Measurements from ENCODE around the gene UMODL1.

The UMODL1 gene

DNA sequence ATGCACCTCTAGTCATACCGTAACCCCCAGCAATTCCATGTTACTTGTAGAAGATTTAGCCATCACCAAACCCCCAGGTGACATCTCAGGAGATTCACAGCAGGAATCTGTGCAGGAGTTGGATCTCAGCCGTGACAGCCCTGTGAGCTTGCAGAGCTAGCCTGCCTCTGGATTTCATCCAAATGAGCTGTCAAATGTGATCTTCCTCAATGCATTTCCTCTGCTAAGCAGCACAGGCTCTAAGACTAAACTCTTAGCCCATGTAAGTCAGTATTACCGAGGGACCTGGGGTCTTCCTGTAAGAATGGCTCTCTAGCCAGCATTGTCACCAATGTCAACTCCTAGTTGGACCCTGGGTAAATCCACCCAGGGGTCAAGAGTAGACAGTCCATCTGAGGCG lies 41.7 kb downstream of the UMODL1 start:
- no peak for DNase-seq (ENCODE audit: low read depth in 1 of 2, low spot score in 1 of 2)
- Histone ChIP-seq H3K27ac (replicated peaks) (no peak overlapping the region), H3K27me3 (ENCODE audit: insufficient read depth, poor library complexity, severe bottlenecking) (no peaks in the 10 kb centered on the region), H3K4me3 (replicated peaks; ENCODE audit: insufficient read depth, low read length) (no peak overlapping the region)
- TF ChIP-seq POLR2AphosphoS5 (IDR thresholded peaks at IDR 0.05; ENCODE audit: low read depth) = no peak
- TF ChIP-seq, protein P1, sequence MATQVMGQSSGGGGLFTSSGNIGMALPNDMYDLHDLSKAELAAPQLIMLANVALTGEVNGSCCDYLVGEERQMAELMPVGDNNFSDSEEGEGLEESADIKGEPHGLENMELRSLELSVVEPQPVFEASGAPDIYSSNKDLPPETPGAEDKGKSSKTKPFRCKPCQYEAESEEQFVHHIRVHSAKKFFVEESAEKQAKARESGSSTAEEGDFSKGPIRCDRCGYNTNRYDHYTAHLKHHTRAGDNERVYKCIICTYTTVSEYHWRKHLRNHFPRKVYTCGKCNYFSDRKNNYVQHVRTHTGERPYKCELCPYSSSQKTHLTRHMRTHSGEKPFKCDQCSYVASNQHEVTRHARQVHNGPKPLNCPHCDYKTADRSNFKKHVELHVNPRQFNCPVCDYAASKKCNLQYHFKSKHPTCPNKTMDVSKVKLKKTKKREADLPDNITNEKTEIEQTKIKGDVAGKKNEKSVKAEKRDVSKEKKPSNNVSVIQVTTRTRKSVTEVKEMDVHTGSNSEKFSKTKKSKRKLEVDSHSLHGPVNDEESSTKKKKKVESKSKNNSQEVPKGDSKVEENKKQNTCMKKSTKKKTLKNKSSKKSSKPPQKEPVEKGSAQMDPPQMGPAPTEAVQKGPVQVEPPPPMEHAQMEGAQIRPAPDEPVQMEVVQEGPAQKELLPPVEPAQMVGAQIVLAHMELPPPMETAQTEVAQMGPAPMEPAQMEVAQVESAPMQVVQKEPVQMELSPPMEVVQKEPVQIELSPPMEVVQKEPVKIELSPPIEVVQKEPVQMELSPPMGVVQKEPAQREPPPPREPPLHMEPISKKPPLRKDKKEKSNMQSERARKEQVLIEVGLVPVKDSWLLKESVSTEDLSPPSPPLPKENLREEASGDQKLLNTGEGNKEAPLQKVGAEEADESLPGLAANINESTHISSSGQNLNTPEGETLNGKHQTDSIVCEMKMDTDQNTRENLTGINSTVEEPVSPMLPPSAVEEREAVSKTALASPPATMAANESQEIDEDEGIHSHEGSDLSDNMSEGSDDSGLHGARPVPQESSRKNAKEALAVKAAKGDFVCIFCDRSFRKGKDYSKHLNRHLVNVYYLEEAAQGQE (IDR thresholded peaks at IDR 0.05; ENCODE audit: insufficient replicate concordance, low read depth) = no peak
- no peak for TF ChIP-seq SPI1 (IDR thresholded peaks at IDR 0.05; ENCODE audit: borderline replicate concordance, low read depth)
- TF ChIP-seq, protein P2, sequence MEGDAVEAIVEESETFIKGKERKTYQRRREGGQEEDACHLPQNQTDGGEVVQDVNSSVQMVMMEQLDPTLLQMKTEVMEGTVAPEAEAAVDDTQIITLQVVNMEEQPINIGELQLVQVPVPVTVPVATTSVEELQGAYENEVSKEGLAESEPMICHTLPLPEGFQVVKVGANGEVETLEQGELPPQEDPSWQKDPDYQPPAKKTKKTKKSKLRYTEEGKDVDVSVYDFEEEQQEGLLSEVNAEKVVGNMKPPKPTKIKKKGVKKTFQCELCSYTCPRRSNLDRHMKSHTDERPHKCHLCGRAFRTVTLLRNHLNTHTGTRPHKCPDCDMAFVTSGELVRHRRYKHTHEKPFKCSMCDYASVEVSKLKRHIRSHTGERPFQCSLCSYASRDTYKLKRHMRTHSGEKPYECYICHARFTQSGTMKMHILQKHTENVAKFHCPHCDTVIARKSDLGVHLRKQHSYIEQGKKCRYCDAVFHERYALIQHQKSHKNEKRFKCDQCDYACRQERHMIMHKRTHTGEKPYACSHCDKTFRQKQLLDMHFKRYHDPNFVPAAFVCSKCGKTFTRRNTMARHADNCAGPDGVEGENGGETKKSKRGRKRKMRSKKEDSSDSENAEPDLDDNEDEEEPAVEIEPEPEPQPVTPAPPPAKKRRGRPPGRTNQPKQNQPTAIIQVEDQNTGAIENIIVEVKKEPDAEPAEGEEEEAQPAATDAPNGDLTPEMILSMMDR (IDR thresholded peaks at IDR 0.05; ENCODE audit: insufficient read depth, low read length) = no peak
- TF ChIP-seq GABPA (IDR thresholded peaks at IDR 0.05; ENCODE audit: low read depth) = no peak

DNA sequence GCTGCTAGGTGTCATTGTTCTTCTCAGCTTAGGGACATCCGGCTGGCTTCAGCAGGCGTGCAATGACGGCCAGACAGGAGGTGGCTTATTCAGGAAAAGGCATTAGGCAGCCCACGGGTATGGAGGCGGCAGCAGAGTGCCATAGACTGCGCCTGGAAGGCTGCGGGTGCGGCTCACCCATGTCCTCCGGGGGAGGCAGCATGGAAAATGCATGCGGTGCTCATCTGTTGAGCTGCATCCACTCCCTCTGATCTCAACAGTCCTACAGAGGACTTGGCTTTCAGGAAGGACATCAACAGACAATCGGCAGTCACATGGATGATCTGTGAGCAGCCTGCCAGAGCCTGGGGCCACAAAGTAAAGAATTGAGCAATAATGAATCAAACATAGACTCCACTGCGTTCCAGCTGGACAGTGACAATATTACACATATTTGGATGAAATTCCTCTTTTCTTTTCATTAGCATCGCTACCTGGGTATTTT lies 42.9 kb downstream of the UMODL1 start:
- no peak overlapping the region for H3K4me3 ChIP-seq (replicated peaks; ENCODE audit: insufficient read depth, low read length)
- no peaks in the 10 kb centered on the region for H3K27me3 ChIP-seq (ENCODE audit: insufficient read depth, poor library complexity, severe bottlenecking)
- H3K27ac ChIP-seq (replicated peaks) = no peak overlapping the region
- peak; percentile 55 to 59 for DNase-seq (ENCODE audit: low read depth in 1 of 2, low spot score in 1 of 2)
- TF ChIP-seq, protein P2 (IDR thresholded peaks at IDR 0.05; ENCODE audit: insufficient read depth, low read length) = peak; percentile 17
- TF ChIP-seq POLR2AphosphoS5 (IDR thresholded peaks at IDR 0.05; ENCODE audit: low read depth) = peak; percentile 47; the same call in 1 of the 2 replicates
- no peak for TF ChIP-seq SPI1 (IDR thresholded peaks at IDR 0.05; ENCODE audit: borderline replicate concordance, low read depth)

DNA sequence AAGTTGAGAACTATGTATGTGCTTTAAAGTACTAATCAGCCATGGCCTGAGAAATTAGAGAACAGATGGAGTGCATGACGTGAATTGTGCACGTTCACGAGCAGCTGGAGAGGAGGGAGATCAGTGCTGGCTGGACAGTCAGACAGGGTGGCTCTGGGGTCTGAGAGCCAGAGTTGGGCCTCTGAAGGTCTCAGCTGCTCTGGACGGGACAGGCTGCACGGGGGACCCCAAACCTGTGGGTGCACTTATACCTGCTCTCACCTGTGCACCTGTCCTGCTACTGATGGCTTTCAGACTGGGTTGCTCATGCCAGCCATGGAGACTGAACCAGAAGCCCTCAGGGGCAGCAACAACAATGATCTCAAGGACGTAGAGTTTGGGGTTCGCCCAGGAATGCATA lies 43.5 kb downstream of the UMODL1 start:
- no peak for DNase-seq (ENCODE audit: low read depth in 1 of 2, low spot score in 1 of 2)
- TF ChIP-seq GABPA (IDR thresholded peaks at IDR 0.05; ENCODE audit: low read depth) = no peak
- TF ChIP-seq, protein P2 (IDR thresholded peaks at IDR 0.05; ENCODE audit: insufficient read depth, low read length) = no peak
- TF ChIP-seq, protein P1 (IDR thresholded peaks at IDR 0.05; ENCODE audit: insufficient replicate concordance, low read depth) = no peak
- no peak for TF ChIP-seq SPI1 (IDR thresholded peaks at IDR 0.05; ENCODE audit: borderline replicate concordance, low read depth)
- no peak for TF ChIP-seq POLR2AphosphoS5 (IDR thresholded peaks at IDR 0.05; ENCODE audit: low read depth)

DNA sequence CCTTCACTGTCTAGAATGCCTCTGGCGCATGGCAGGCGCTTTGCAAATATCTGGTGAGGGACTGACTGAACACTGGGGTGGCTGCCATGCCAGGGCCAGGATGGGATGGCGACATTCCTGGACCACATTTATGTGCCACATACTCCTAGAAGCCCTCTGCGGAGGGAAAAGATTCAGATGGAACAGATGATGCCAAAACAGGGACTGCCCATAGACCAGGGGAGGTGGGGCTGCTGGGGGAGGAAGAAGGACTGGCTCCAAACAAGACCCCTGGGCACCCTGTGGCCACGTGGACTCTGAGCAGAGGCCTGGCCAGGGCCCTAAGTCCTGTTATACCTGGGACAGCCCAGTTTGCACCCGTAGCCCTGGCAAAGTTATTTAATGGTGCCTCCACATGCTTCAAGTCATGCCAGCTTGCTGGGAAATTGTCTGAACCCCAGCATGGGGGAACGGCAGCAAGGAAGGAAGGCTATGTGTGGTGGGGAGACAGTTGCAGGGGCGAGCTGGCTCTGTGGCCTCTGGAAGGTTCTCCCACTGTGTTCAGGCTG lies 44.1 kb downstream of the UMODL1 start:
- no peak for DNase-seq (ENCODE audit: low read depth in 1 of 2, low spot score in 1 of 2)
- TF ChIP-seq, protein P1 (IDR thresholded peaks at IDR 0.05; ENCODE audit: insufficient replicate concordance, low read depth) = no peak
- TF ChIP-seq POLR2AphosphoS5 (IDR thresholded peaks at IDR 0.05; ENCODE audit: low read depth) = no peak
- TF ChIP-seq SPI1 (IDR thresholded peaks at IDR 0.05; ENCODE audit: borderline replicate concordance, low read depth) = no peak
- no peak for TF ChIP-seq GABPA (IDR thresholded peaks at IDR 0.05; ENCODE audit: low read depth)
- TF ChIP-seq, protein P2 (IDR thresholded peaks at IDR 0.05; ENCODE audit: insufficient read depth, low read length) = no peak
- H3K27me3 ChIP-seq (ENCODE audit: insufficient read depth, poor library complexity, severe bottlenecking) = no peaks in the 10 kb centered on the region
- no peak overlapping the region for H3K27ac ChIP-seq (replicated peaks)
- no peak overlapping the region for H3K4me3 ChIP-seq (replicated peaks; ENCODE audit: insufficient read depth, low read length)

More for the DNA sequence above, 43.5 kb downstream of the UMODL1 start:
- no peak overlapping the region for H3K4me3 ChIP-seq (replicated peaks; ENCODE audit: insufficient read depth, low read length)
- no peak overlapping the region for H3K27ac ChIP-seq (replicated peaks)
- no peaks in the 10 kb centered on the region for H3K27me3 ChIP-seq (ENCODE audit: insufficient read depth, poor library complexity, severe bottlenecking)
